HG03103 (cell line): ENCODE results near the gene SMC1B.
"Not testable (repeated sequence)": the region's sequence is repeated elsewhere in the genome, so short reads cannot be mapped to it uniquely, and the experiment has no call there.

Source experiments
- ATAC-seq: cut with Tn5 transposase; IDR thresholded peaks from one replicate; pipeline ENCODE4 v1.9.1; 2021; ENCODE audit warnings: low read depth; ENCODE audit not compliant: unreplicated experiment

SMC1B gene

DNA sequence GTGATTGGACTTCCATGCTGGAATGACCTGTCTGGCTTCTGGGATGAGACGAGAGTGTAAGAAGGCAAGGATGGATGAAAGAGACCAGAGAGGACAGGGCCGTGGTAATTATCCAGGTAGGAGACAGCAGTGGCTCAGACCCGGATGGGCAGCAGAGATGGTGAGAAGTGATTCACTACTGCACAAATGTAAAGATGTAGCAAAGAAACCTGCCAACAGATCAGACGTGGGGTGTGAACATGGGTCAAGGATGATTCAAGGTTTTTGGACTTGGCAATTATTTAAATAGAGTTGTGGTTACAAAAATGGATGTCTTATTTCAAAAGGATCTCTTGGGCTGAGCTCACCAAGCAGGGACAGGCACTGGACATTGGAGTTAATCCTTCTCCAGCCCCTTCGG is 32.8 kb upstream of the SMC1B start:
- no peak for ATAC-seq

DNA sequence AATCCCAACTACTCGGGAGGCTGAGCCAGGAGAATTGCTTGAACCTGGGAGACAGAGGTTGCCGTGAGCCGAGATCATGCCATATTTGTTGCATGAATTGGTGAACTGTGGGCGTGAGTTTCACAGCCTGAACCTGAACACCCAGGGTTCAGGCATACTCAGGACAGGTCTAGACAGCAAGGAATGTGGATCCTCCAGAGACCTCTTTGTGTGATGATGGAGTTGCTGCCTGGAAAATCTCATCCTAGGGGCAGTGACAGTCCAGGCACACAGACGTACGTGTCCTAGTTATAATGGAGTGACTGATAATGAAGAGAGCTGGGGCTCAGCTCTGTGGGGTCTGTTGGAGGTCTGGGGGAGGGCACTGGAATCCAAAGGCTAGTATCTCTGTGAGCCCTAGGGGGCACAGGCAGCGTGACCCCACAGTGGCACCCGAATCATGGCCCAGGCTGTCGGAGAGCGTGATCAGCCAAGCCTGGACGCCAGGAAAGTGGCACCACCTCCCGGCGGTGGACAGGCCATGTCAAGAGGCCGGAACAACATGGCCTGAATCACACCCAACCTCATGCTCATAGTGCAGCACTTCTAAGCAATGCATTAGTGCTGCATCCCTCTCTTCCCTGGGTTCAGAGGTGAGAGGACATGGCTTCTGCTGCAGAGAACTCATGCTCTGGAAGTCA is 31.8 kb upstream of the SMC1B start:
- ATAC-seq, result no peak

DNA sequence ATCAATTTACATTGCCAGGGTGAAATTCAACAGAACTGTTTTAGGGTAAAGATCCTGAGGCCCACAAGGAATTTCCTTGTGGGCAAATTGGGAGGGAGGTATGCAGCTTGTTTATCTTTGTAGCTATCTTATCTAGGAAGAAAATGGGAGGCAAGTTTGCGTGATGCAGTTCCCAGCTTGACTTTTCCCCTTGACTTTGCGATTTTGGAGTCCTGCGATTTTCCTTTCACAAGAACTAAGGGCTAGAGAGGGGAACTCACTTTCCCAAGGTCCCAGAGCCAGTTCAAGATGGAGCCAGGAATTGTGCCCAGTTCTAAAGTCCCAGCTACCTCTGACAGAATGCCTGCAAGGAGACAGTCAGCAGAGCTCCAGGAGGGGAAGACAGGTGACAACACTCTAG is 30.8 kb upstream of the SMC1B start:
- no peak for ATAC-seq

DNA sequence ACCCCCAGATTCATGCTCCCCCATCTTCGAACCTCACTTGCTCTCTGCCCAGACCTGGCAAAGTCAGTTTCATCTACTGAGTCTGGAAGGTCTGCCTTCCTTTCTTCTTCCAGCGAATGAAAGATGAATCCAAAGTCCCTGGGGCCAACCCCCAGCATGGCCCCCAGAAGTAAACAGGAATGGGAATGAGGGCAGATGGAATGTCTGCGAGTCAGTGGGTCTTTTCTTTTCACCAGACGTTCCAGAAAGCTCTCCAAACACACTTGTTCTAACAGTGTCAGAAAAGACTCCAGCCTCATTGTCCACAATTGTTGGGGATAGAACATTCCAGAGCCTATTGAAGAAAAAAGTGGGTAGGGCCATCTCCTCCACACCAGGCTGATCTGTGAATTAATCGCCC is 28.7 kb upstream of the SMC1B start:
- no peak for ATAC-seq

DNA sequence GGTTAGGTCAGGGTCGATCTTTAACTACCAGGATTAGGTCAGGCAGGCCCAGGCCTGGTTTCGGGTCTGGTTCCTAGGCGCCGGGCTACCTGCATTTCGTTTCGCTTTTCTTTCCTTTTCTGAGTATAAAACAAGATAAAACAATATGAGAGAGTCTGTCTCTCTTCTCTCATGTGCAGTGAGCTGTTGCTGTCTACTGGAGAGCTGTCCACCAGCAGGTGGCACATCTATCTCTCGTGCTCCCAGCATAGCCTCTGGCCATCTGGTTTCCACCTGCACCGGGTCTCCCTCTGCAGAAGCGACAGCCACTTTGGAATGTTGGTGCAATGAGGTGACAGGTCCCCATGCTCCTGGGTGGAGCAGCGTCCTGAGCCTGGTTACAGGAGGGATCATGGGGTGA is 27.7 kb upstream of the SMC1B start:
- no peak for ATAC-seq

DNA sequence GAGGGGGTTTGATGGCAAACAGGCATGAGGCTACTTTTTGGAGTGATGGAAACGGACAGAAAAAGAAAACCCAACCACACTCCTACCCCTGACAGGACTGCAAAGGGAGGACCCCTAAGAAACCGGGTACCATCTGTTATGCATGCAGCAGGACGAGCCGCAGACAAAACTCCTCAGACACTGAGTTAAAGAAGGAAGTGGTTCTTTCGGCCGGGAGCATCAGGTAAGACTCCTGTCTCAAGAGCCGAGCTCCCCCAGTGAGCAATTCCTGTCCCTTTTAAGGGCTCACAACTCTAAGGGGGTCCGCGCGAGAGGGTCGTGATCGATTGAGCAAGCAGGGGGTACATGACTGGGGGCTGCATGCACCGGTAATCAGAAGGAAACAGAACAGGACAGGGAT is 27.3 kb upstream of the SMC1B start:
- ATAC-seq, result not testable (repeated sequence)

DNA sequence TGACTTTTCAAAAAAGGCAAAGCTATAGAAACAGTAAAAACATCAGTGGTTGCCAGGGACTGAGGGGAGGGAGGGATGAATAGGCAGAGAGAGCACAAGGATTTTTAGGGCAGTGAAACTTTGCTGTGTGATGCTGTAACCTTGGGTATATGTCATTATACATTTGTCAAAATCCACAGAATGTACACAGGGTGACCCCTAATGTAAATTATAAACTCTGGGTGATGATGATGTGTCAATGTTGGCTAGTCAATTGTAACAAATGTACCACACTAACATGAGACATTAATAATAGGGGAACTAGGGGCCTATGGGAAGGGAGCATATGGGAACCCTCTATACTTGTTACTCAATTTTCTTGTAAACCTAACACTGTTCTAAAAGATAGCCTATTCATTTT is 24.9 kb upstream of the SMC1B start:
- ATAC-seq, result no peak

DNA sequence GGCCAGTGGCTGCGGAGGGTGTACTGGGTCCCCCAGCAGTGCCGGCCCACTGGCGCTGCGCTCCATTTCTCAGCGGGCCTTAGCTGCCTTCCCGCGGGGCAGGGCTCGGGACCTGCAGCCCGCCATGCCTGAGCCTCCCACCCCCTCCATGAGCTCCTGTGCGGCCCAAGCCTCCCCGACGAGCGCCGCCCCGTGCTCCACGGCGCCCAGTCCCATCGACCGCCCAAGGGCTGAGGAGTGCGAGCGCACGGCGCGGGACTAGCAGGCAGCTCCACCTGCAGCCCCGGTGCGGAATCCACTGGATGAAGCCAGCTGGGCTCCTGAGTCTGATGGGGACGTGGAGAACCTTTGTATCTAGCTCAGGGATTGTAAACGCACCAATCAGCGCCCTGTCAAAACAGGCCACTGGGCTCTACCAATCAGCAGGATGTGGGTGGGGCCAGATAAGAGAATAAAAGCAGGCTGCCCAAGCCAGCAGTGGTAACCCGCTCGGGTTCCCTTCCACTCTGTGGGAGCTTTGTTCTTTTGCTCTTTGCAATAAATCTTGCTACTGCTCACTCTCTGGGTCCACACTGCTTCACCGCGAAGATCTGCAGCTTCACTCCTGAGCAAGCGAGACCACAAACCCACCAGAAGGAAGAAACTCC is 23.6 kb upstream of the SMC1B start:
- not testable (repeated sequence) for ATAC-seq

DNA sequence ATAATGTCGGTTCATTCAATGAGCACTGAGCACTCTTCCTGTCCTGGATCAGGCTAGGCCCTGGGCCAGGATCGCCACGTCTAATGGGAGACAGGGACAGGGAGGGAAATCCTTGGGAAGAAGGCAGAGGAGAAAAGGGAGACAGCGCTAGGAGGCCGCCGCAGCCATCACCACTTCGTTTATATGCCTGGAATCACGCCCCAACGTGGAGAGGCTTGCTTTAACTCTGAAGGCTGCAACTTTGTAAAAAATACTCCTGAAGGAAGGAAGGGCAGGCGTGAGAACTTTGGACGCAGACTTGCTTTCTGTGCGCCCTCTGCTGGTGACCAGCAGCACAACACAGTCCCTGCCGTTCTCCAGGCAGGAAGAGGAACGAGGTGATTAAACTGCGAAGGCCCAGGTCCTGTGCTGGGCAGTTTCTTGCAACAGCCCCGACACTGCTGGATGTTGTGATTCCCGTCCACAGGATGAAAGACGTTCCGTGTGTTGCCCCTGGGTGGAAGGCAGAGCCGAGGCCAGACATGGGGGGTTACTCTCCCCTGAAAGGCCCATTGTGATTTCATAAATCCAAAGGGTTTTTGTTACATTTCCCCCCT is 22.2 kb upstream of the SMC1B start:
- no peak for ATAC-seq

DNA sequence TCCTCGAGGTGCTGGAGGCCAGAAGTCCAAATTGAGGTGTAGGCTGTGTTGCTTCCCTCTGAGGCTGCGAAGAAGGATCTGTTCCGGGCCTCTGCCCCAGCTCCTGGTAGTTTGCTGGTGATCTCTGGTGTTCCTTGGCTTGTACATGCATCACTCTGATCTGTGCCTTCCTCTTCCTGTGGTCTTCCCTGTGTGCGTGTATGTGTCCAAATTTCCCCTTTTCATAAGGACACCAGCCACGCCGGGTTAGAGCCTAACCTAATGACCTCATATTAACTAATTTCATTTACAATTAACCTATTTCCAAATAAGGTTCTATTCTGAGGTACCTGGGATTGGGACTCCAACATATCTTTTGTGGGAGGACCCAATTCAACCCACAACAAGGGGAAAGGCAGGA is 21.6 kb upstream of the SMC1B start:
- ATAC-seq, result no peak

DNA sequence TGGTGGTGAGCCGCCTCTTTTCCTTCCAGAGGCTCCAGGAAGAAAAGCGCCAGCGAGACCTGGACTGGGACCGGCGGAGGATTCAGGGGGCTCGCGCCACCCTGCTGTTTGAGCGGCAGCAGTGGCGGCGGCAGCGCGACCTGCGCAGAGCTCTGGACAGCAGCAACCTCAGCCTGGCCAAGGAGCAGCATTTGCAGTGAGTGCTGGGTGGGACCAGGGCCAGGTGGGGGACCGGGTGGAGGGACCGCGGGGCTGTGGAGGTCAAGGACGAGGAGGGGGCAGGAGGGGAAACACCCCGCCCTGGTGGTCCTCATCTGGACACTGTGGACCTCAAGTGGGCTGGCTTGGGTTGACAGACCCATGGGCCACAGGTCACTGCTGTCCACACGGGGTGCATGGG is 17.5 kb upstream of the SMC1B start:
- ATAC-seq, result no peak

DNA sequence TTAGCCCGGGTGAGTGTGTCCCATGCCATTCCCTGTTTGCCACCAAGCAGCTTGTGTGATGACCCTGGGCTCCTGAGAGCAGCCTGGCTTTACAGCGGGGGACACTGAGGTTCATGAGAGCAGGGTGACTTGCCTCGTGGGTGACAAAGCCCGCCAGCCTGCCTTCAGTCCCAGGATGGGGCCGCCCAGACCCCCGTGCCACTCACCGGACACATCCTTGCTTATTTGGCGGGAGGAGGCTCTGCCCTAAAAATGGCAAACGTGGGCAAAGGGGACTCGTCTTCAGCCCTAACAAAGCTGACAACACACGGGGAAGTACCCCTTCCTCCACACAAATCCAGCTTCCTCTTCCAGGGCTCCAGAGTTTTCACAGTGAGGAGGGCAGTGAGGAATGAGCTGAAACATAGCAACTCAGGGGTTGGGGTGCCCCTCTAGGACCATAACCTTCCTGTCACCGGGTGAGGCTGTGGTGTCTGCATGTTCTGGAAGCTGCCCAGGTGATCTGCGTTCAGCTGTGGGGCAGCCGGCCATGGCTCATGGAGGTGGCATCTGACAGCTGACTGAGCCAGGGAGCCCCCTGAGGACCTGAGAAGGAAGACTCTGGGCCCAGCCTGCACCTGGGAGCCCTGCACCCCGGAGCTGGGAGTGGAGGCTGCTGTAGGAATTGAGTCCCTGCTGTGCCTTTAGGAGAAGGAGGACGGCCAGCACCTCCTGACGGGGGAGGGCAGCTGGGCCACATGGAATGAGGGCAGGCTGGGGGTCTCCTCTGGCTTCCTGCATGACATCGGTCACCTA is 16.8 kb upstream of the SMC1B start:
- no peak for ATAC-seq

DNA sequence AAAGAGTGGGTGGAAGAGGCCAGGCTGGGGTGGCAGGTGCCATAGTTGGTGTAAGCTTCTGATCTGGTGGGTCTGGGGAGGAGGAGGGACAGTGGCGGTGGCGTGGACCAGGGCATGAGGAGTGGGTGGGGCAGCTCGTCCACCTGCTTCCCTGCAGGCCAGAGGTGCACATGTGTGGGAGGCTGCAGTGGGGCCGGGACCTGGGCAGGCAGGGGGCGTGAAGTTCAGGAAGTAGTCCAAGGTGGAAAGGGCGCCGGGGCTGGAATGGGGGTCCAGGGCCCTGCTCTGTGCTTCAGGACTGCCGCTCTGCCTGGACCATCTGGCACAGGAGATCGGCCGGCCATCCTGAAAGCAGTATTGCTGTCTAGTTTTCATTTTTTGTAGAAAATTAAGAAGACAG is 16.0 kb upstream of the SMC1B start:
- no peak for ATAC-seq

DNA sequence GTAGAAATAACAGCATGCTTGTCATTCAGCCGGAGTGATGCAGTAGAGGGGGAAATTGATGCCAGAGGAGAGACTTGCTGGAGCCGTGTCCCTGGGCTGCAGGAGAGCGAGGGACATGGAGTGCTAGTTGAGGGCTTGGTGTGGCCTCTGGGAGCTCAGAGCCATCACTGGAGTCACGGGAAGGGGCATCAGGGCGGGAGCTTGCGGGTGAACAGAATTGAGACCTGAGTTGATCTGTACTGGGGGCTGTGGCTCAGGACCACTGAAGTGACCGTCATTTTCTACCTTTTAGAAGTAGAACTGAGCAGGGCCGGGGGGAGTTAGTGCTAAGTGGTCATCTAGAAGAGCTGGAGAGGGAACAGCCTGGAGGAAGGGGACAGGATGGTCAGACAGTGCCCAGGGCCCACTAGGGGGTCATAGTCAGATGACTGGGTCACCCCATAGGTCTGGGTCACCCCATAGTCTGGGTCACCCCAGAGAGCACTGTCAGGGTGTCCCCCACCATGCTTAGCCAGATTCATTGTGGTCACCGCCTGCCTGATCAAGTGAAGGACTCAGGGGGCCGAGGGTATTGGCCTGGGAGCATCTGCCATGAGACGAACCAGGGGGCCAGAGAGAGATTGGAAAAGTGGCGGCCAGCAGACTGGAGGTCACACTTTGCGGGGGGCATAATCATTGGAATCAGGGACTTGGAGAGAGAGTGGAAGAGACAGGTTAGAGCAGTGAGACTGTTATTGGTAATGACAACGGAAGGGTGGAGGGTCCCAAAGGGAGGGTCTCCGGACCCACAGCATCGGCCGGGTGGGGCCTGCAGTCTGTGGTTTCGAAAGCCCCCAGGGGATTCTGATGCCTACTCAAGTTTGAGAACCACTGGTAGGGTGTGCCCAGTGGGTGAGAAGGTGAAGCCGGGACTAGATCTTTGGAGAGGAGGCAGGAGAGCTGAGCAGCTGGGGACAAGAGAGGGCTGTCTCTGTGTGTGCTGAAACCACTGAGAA is 15.3 kb upstream of the SMC1B start:
- ATAC-seq, result no peak

DNA sequence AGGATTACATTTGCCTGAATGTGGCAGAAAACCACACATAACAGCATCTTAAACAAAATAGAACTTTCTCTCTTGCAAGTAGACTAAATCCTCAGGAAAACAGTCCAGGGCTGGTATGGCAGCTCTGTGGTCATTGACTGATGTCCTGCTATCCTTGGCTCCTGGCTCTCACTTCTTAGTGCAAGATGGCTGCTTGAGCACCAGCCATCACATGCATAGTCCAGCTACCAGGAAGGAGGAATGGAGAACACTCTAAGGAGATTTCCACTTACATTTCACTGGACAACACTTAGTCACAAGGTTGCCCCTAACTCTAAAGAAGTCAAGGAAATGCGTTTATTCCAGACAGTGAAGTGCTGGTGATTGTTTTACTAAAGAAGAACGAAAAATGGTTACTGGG is 13.7 kb upstream of the SMC1B start:
- no peak for ATAC-seq

DNA sequence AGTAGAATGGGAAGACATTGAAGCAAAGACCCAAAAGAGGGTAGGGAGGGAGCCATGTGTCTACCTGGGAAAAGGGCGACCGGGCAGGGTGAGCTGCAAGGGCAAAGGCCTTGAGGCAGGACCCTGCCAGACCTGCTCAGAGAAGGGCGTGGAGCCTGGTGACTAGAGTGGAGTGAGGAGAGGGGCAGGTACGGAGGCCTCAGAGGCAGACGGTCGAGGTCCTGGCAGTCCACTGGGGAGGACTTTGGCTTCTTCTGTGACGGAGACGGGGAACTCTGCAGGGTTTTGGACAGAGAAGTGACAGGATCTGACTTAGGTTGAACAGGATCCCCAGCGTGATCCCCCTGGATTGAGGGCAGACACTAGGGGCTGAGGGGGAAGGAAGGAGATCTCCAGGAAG is 13.0 kb upstream of the SMC1B start:
- no peak for ATAC-seq

DNA sequence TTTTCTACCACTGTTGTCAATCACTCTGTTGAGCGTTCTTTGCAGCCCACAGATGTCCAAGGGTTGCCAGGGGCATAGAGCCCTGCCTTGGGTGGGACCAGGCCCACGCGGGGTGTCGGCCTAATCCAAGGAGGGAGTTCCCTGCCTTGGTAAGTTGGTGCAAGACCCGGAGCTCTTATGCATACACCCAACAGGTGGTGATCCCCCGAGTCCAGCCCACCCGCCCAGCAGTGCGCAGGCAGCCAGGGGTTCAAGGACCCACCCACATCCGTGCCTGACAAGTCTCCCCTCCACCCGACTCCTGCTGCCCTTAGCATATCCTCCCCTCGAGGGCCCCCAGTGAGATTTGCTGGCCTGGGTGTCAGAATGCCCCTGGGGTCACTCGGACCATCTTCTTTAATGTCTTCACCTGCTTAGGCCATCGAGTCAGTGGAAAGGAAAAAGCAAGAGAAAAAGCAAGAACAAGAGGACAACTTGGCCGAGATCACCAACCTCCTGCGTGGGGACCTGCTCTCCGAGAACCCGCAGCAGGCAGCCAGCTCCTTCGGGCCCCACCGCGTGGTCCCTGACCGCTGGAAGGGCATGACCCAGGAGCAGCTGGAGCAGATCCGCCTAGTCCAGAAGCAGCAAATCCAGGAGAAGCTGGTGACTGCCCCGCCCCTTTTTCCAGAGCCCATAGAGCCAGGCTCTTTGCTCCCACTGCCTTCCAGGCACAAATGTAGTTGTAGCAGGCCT is 12.3 kb upstream of the SMC1B start:
- no peak for ATAC-seq

DNA sequence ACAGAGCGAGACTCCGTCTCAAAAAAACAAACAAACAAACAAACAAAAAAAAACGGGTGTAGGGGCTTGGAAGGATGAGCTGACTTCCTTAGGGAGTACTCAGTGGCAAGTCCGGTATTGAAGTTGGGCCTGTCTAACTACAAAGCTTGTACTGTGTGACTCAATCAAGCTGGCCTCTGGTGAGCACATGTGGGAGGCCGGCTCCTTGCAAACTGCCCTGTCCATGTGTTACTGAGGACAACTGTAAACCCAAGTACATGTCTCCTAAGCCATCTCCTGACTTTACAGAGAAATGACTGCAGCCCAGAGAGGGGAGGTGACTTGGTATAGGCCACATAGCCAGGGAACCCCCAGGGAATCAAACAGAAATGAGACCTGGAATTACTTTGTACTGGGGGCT is 11.7 kb upstream of the SMC1B start:
- no peak for ATAC-seq

DNA sequence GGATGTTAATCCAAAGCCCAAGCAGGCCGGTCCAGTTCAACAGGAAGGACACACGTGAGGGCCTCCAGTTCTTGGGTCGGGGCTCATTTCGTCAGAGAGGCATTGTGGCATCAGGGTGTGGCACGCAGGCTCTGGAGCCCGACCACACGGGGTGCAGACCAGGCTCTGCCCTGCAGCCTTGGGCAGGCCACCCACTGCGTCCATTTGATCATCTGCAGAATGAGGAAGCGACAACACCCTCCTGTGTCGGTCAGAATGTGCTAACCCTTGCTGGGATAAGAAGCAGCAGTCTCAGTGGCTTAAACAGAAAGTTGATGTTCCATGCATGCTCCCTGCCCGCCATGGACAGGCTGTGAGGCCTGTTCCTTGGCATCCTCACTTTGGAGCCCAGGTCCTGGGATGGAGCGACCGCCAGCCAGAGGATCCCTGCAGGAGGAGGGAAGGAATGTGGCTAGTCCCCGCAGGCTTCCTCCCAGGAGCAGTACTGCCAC is 10.9 kb upstream of the SMC1B start:
- no peak for ATAC-seq
